Measurements from ENCODE around the gene CYSRT1. TPM values are rescaled to one million over a fixed set of nuclear protein-coding genes. Genes with fewer than 3 reads are reported as not detected.
"Not testable (repeated sequence)": the region's sequence is repeated elsewhere in the genome, so short reads cannot be mapped to it uniquely, and the experiment has no call there.

The CYSRT1 gene
- total RNA-seq, 1 experiment from 2014 or later = 1.3 TPM

- no peaks in the 10 kb centered on the region for H3K27me3 ChIP-seq (ENCODE audit: low read length)
- peaks cover 40% of the 10 kb centered on the region for H3K79me2 ChIP-seq (ENCODE audit: low read length)
- no peak overlapping the region for H3K9ac ChIP-seq (ENCODE audit: low read length)
- ChIA-PET POLR2A (ENCODE audit: unreplicated experiment) (interaction anchor here (0.6 kb wide), 2 partner anchors 11 to 88 kb away, joined by 3 to 4 read pairs; partner anchors contain the start of gene RNF224), CTCF (no interaction called here)
- peak overlapping the region; percentile 95 for H3K4me2 ChIP-seq (ENCODE audit: low read length)
- H3K4me1 ChIP-seq (ENCODE audit: insufficient read depth, low read length) = peaks cover 31% of the 10 kb centered on the region
- DNase-seq (peak; percentile 46), ATAC-seq (peak; percentile 20)
- H2AFZ ChIP-seq (ENCODE audit: low read length) = no peak overlapping the region
- peaks cover 15% of the 10 kb centered on the region for H4K20me1 ChIP-seq (ENCODE audit: low read length)
- H3F3A ChIP-seq (ENCODE audit: low read length, unreplicated experiment) = peaks cover 3% of the 10 kb centered on the region
- H3K4me3 ChIP-seq (ENCODE audit: low read length) = no peak overlapping the region
- H3K9me3 ChIP-seq (ENCODE audit: low read length) = no peaks in the 10 kb centered on the region
- no TSS peak for BruUV-seq (replicated peaks)
- 0 out of 2 replicates have a peak overlapping the region, but pooled peaks have one; percentile 3 for H3K27ac ChIP-seq (ENCODE audit: low read length)
- peaks cover 15% of the 10 kb centered on the region for H3K36me3 ChIP-seq (ENCODE audit: low read depth, low read length)
- TF ChIP-seq EZH2phosphoT487 (IDR thresholded peaks at IDR 0.05; ENCODE audit: borderline replicate concordance, low read length) = no peak
- no peak for TF ChIP-seq CTCF (conservative IDR thresholded peaks at IDR 0.05; ENCODE audit: low read depth, low read length)
- no peak for TF ChIP-seq EZH2 (IDR thresholded peaks at IDR 0.05; ENCODE audit: low read length, unreplicated experiment)
- H3K9me2 ChIP-seq (replicated peaks; ENCODE audit: low read length) = no peaks in the 10 kb centered on the region
- intact Hi-C loops (cut with micrococcal nuclease) = no loop called here
Measured at GRCh38 chr9:137237759-137238726, 13.1 kb downstream of the CYSRT1 start.

GRCh38 chr9:137239541-137240200 is 14.7 kb downstream of the CYSRT1 start:
- CTCF ChIA-PET = interaction anchor here (1.0 kb wide), 1 partner anchor 110 kb away, joined by 3 read pairs; no protein-coding TSS in a partner anchor
- H3K9me3 ChIP-seq (ENCODE audit: low read length); H3K27me3 ChIP-seq (ENCODE audit: low read length); H3F3A ChIP-seq (ENCODE audit: low read length, unreplicated experiment); intact Hi-C loops (cut with micrococcal nuclease); H3K9me2 ChIP-seq (replicated peaks; ENCODE audit: low read length); DNase-seq; ATAC-seq: not testable (repeated sequence)
- Histone ChIP-seq H3K9ac (ENCODE audit: low read length) (peak overlapping the region; percentile 87), H3K79me2 (ENCODE audit: low read length) (peaks cover 46% of the 10 kb centered on the region), H2AFZ (ENCODE audit: low read length) (peak overlapping the region; percentile 78; the same call in 1 of the 2 replicates), H3K27ac (ENCODE audit: low read length) (peak overlapping the region; percentile 89), H3K4me1 (ENCODE audit: insufficient read depth, low read length) (peaks cover 37% of the 10 kb centered on the region), H3K4me3 (ENCODE audit: low read length) (peak overlapping the region; percentile 84), H4K20me1 (ENCODE audit: low read length) (peaks cover 28% of the 10 kb centered on the region), H3K4me2 (ENCODE audit: low read length) (peak overlapping the region; percentile 95), H3K36me3 (ENCODE audit: low read depth, low read length) (peaks cover 17% of the 10 kb centered on the region)
- POLR2A ChIA-PET (ENCODE audit: unreplicated experiment) = interaction anchor here (0.7 to 1.4 kb wide), 2 partner anchors 13 to 14 kb away, joined by 4 to 10 read pairs; partner anchors contain the start of gene RNF224
- BruUV-seq (replicated peaks) = TSS peak; percentile 70

DNA sequence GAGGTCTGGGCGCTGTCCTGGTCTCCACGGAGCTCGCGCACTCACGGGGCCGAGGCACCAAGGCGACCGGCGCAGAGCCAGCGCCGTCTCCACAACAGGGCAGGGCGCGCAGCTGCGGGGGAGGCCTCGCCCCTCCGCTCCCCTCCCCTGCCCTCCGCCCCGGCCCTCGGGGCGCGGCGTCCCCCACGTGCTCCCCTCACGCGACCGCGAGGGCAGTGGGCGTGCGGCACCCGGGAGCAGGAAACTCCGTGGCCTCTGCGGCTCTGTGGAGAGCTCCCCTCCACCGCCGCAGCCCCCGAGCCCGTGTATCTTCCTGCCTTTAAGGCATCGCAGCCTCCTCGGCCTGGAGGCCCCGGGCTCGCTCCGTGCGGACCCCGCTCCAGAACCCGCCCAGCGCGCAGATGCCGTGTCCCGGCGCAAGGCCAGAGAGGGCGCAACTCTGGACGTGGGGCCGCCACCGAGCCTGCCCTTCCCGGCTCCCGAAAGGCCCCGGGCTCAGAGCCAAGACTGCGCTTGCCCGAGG is 15.4 kb downstream of the CYSRT1 start:
- ChIA-PET POLR2A (ENCODE audit: unreplicated experiment) (interaction anchor here (0.6 to 1.4 kb wide), 6 partner anchors 13 to 175 kb away, joined by 4 to 10 read pairs (median 4); partner anchors contain the start of genes RNF224 and TOR4A), CTCF (interaction anchor here (1.0 kb wide), 1 partner anchor 111 kb away, joined by 3 read pairs; no protein-coding TSS in a partner anchor)
- peak overlapping the region; percentile 87 for H3K9ac ChIP-seq (ENCODE audit: low read length)
- no peaks in the 10 kb centered on the region for H3K9me3 ChIP-seq (ENCODE audit: low read length)
- H3K27ac ChIP-seq (ENCODE audit: low read length) = peak overlapping the region; percentile 89
- no TSS peak for BruUV-seq (replicated peaks)
- H3K36me3 ChIP-seq (ENCODE audit: low read depth, low read length) = peaks cover 17% of the 10 kb centered on the region
- peaks cover 37% of the 10 kb centered on the region for H3K4me1 ChIP-seq (ENCODE audit: insufficient read depth, low read length)
- peak; percentile 57 for DNase-seq
- H4K20me1 ChIP-seq (ENCODE audit: low read length) = peaks cover 28% of the 10 kb centered on the region
- TF ChIP-seq CTCF (conservative IDR thresholded peaks at IDR 0.05; ENCODE audit: low read depth, low read length) (0 out of 2 replicates have a peak, but pooled peaks have one; percentile 11), EZH2phosphoT487 (IDR thresholded peaks at IDR 0.05; ENCODE audit: borderline replicate concordance, low read length) (peak; percentile 62; the same call in 1 of the 2 replicates), EZH2 (IDR thresholded peaks at IDR 0.05; ENCODE audit: low read length, unreplicated experiment) (no peak)
- H3F3A ChIP-seq (ENCODE audit: low read length, unreplicated experiment) = peaks cover 5% of the 10 kb centered on the region
- no peaks in the 10 kb centered on the region for H3K9me2 ChIP-seq (replicated peaks; ENCODE audit: low read length)
- intact Hi-C loops (cut with micrococcal nuclease) = no loop called here
- peak overlapping the region; percentile 84 for H3K4me3 ChIP-seq (ENCODE audit: low read length)
- H3K79me2 ChIP-seq (ENCODE audit: low read length) = peaks cover 46% of the 10 kb centered on the region
- H2AFZ ChIP-seq (ENCODE audit: low read length) = peak overlapping the region; percentile 78
- peak; percentile 23 for ATAC-seq
- H3K4me2 ChIP-seq (ENCODE audit: low read length) = peak overlapping the region; percentile 95
- no peaks in the 10 kb centered on the region for H3K27me3 ChIP-seq (ENCODE audit: low read length)
